ENCODE data around the gene KLC3.
"Not testable (repeated sequence)": the region's sequence is repeated elsewhere in the genome, so short reads cannot be mapped to it uniquely, and the experiment has no call there.

KLC3 gene

GRCh38 chr19:45324349-45324907, 16.1 kb upstream of the KLC3 start:
- TF ChIP-seq CTCF (conservative IDR thresholded peaks at IDR 0.05; ENCODE audit: low read depth, low read length), result no peak

GRCh38 chr19:45327404-45328143, 13.0 kb upstream of the KLC3 start:
- Histone ChIP-seq H3K4me3 (IDR thresholded peaks at IDR 0.05; ENCODE audit: insufficient read depth, low read depth, low read length) (no peak overlapping the region), H4K20me1 (ENCODE audit: insufficient read depth) (no peaks in the 10 kb centered on the region), H2AFZ (ENCODE audit: low read depth) (no peak overlapping the region), H3K27ac (no peak overlapping the region), H3K4me2 (no peak overlapping the region), H3K79me2 (ENCODE audit: insufficient read depth, low read depth) (no peaks in the 10 kb centered on the region), H3K4me1 (ENCODE audit: low read depth, poor library complexity, severe bottlenecking) (peaks cover 11% of the 10 kb centered on the region), H3K27me3 (ENCODE audit: insufficient read depth, low read depth) (no peaks in the 10 kb centered on the region), H3K9ac (no peak overlapping the region), H3K36me3 (ENCODE audit: insufficient read depth) (no peaks in the 10 kb centered on the region)
- no peak for TF ChIP-seq CTCF (conservative IDR thresholded peaks at IDR 0.05; ENCODE audit: low read depth, low read length)

More at GRCh38 chr19:45324349-45324907, 16.1 kb upstream of the KLC3 start:
- Histone ChIP-seq H3K4me3 (IDR thresholded peaks at IDR 0.05; ENCODE audit: insufficient read depth, low read depth, low read length) (no peak overlapping the region), H3K27me3 (ENCODE audit: insufficient read depth, low read depth) (peaks cover 7% of the 10 kb centered on the region; the same call in 1 of the 2 replicates), H2AFZ (ENCODE audit: low read depth) (no peak overlapping the region), H3K4me1 (ENCODE audit: low read depth, poor library complexity, severe bottlenecking) (peaks cover 11% of the 10 kb centered on the region), H3K4me2 (no peak overlapping the region), H4K20me1 (ENCODE audit: insufficient read depth) (no peaks in the 10 kb centered on the region), H3K9ac (no peak overlapping the region), H3K36me3 (ENCODE audit: insufficient read depth) (no peaks in the 10 kb centered on the region), H3K79me2 (ENCODE audit: insufficient read depth, low read depth) (no peaks in the 10 kb centered on the region), H3K27ac (no peak overlapping the region)

- H3K4me1 ChIP-seq (ENCODE audit: low read depth, poor library complexity, severe bottlenecking), result peaks cover 3% of the 10 kb centered on the region
- no peak overlapping the region for H2AFZ ChIP-seq (ENCODE audit: low read depth)
- no peaks in the 10 kb centered on the region for H4K20me1 ChIP-seq (ENCODE audit: insufficient read depth)
Measured at GRCh38 chr19:45331411-45331810, 9.1 kb upstream of the KLC3 start.

GRCh38 chr19:45333609-45334303, 6.8 kb upstream of the KLC3 start:
- Histone ChIP-seq H3K79me2 (ENCODE audit: insufficient read depth, low read depth) (no peaks in the 10 kb centered on the region), H3K4me2 (no peak overlapping the region), H4K20me1 (ENCODE audit: insufficient read depth) (no peaks in the 10 kb centered on the region), H2AFZ (ENCODE audit: low read depth) (no peak overlapping the region), H3K4me1 (ENCODE audit: low read depth, poor library complexity, severe bottlenecking) (peaks cover 4% of the 10 kb centered on the region), H3K9ac (no peak overlapping the region), H3K27ac (no peak overlapping the region), H3K36me3 (ENCODE audit: insufficient read depth) (no peaks in the 10 kb centered on the region), H3K4me3 (IDR thresholded peaks at IDR 0.05; ENCODE audit: insufficient read depth, low read depth, low read length) (no peak overlapping the region), H3K27me3 (ENCODE audit: insufficient read depth, low read depth) (no peaks in the 10 kb centered on the region)
- TF ChIP-seq CTCF (conservative IDR thresholded peaks at IDR 0.05; ENCODE audit: low read depth, low read length), result no peak

More at GRCh38 chr19:45331411-45331810, 9.1 kb upstream of the KLC3 start:
- no peak overlapping the region for H3K4me2 ChIP-seq
- no peaks in the 10 kb centered on the region for H3K36me3 ChIP-seq (ENCODE audit: insufficient read depth)
- H3K4me3 ChIP-seq (IDR thresholded peaks at IDR 0.05; ENCODE audit: insufficient read depth, low read depth, low read length), result no peak overlapping the region
- TF ChIP-seq CTCF (conservative IDR thresholded peaks at IDR 0.05; ENCODE audit: low read depth, low read length), result no peak
- no peak overlapping the region for H3K27ac ChIP-seq
- H3K79me2 ChIP-seq (ENCODE audit: insufficient read depth, low read depth), result no peaks in the 10 kb centered on the region
- H3K9ac ChIP-seq, result no peak overlapping the region
- H3K27me3 ChIP-seq (ENCODE audit: insufficient read depth, low read depth), result no peaks in the 10 kb centered on the region

GRCh38 chr19:45334881-45335280, 5.7 kb upstream of the KLC3 start:
- not testable (repeated sequence) for H3K36me3 ChIP-seq (ENCODE audit: insufficient read depth); H4K20me1 ChIP-seq (ENCODE audit: insufficient read depth); H3K79me2 ChIP-seq (ENCODE audit: insufficient read depth, low read depth); H3K4me3 ChIP-seq (IDR thresholded peaks at IDR 0.05; ENCODE audit: insufficient read depth, low read depth, low read length); H3K27me3 ChIP-seq (ENCODE audit: insufficient read depth, low read depth); H3K9ac ChIP-seq; H3K27ac ChIP-seq; H3K4me2 ChIP-seq; H2AFZ ChIP-seq (ENCODE audit: low read depth)
- peaks cover 10% of the 10 kb centered on the region for H3K4me1 ChIP-seq (ENCODE audit: low read depth, poor library complexity, severe bottlenecking)
